Endodermal cell (in vitro differentiated cells): ENCODE data around the gene CAPSL. TPM values are rescaled to one million over a fixed set of nuclear protein-coding genes. Genes with fewer than 3 reads are reported as not detected.

Experiments used
- DNase-seq: peaks from one replicate; pipeline ENCODE4 v3.0.0-alpha.2; 2017
- H3K27ac ChIP-seq: 2 replicates; pipeline ENCODE4 v1.5.1; 2013; ENCODE audit warnings: mild to moderate bottlenecking, low read depth, low read length, moderate library complexity
- H3K27me3 ChIP-seq: 2 replicates; pipeline ENCODE4 v1.6.1; 2013; ENCODE audit warnings: mild to moderate bottlenecking, low read length, moderate library complexity; ENCODE audit not compliant: insufficient read depth, control insufficient read depth, poor library complexity, severe bottlenecking
- H3K36me3 ChIP-seq: 2 replicates; pipeline ENCODE4 v1.7.0; 2013; ENCODE audit warnings: mild to moderate bottlenecking, low read length, moderate library complexity; ENCODE audit not compliant: control insufficient read depth, insufficient read depth
- H3K4me1 ChIP-seq: one replicate; pipeline ENCODE4 v1.7.0; 2013; ENCODE audit warnings: low read length; ENCODE audit not compliant: control insufficient read depth, insufficient read depth
- H3K4me3 ChIP-seq: 2 replicates; pipeline ENCODE4 v1.5.1; 2013; ENCODE audit warnings: mild to moderate bottlenecking, low read length, moderate library complexity
- H3K9ac ChIP-seq: 2 replicates; pipeline ENCODE4 v1.6.1; 2013; ENCODE audit warnings: mild to moderate bottlenecking, low read length, moderate library complexity; ENCODE audit not compliant: poor library complexity, severe bottlenecking; ENCODE audit errors: extremely low read depth
- H3K9me3 ChIP-seq: 2 replicates; pipeline ENCODE4 v1.6.1; 2013; ENCODE audit warnings: mild to moderate bottlenecking, low read length, moderate library complexity; ENCODE audit not compliant: control insufficient read depth
- H3K27ac Mint-ChIP-seq: 2 replicates; pipeline ENCODE4 v1.8.0; 2020; ENCODE audit warnings: mixed read lengths
- H3K27me3 Mint-ChIP-seq: 2 replicates; pipeline ENCODE4 v1.8.0; 2021; ENCODE audit warnings: mild to moderate bottlenecking, mixed read lengths; ENCODE audit not compliant: insufficient read depth
- H3K36me3 Mint-ChIP-seq: 2 replicates; pipeline ENCODE4 v1.8.0; 2020; ENCODE audit warnings: low read depth, mixed read lengths
- H3K4me1 Mint-ChIP-seq: 2 replicates; pipeline ENCODE4 v1.8.0; 2020; ENCODE audit warnings: mixed read lengths
- H3K4me3 Mint-ChIP-seq: 2 replicates; pipeline ENCODE4 v1.8.0; 2020; ENCODE audit warnings: mild to moderate bottlenecking, moderate library complexity, mixed read lengths
- H3K9me3 Mint-ChIP-seq: 2 replicates; pipeline ENCODE4 v1.8.0; 2020; ENCODE audit warnings: mild to moderate bottlenecking, mixed read lengths
- WGBS, 2 experiments: methylation state at CpG; one replicate each; pipeline versions ENCODE4 v1.1.5 to v1.1.7; 2013; ENCODE audit warnings: missing lambda C conversion rate in 2 of 2, mixed read lengths in 1 of 2; ENCODE audit not compliant: insufficient coverage in 1 of 2, insufficient read length in 1 of 2; 5-methylcytosine and 5-hydroxymethylcytosine counted together
- total RNA-seq, 2 donors: library from RNA; stranded (reverse); fragmentation: NEBNext Ultra II Directional in 1 of 2; extraction: Animal tissue kit (Norgen Biotek cat#: 25700) in 1 of 2; gene quantifications; 2 replicates in 1 of 2; 3 replicates in 1 of 2; pipeline ENCODE4 v1.2.1, GENCODE V29; 2021
- TF ChIP-seq, protein P1 (sequence below): fragments of 200-600 bp; sonication (generic); conservative IDR thresholded peaks from 2 replicates; pipeline ENCODE4 v1.5.0; 2021; ENCODE audit warnings: antibody characterized with exemption, mild to moderate bottlenecking

CAPSL gene
- total RNA-seq, 2 donors from 2014 or later, result not detected

DNA sequence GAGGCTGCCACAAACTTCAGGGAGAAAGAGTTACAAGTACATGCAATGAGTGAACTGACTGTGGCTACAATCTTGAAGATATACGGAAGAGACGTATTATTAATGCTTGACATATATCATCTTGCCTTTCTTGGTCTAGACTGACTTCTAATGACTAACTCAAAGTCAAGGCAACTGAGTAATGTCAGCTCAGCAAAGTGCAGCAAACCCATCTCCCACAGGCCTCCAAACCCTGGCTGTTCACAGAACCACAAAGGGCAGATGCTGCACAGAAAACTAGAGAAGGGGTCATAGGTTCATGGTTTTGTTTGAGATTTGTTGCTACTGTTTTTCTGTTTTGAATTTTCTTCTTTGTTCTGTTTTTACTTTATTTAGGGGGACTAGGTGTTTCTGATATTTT lies 60.8 kb downstream of the CAPSL start:
- Histone ChIP-seq H3K4me1 (no peaks in the 10 kb centered on the region), H3K36me3 (no peaks in the 10 kb centered on the region), H3K27ac (no peak overlapping the region), H3K4me3 (no peak overlapping the region), H3K27me3 (no peaks in the 10 kb centered on the region), H3K9ac (no peak overlapping the region), H3K9me3 (no peaks in the 10 kb centered on the region)
- no peak for DNase-seq
- Mint-ChIP-seq H3K27me3 (peaks cover 4% of the 10 kb centered on the region), H3K4me1 (peaks cover 5% of the 10 kb centered on the region), H3K36me3 (no peaks in the 10 kb centered on the region), H3K4me3 (no peak overlapping the region), H3K9me3 (no peaks in the 10 kb centered on the region), H3K27ac (no peak overlapping the region)
- TF ChIP-seq, protein P1, sequence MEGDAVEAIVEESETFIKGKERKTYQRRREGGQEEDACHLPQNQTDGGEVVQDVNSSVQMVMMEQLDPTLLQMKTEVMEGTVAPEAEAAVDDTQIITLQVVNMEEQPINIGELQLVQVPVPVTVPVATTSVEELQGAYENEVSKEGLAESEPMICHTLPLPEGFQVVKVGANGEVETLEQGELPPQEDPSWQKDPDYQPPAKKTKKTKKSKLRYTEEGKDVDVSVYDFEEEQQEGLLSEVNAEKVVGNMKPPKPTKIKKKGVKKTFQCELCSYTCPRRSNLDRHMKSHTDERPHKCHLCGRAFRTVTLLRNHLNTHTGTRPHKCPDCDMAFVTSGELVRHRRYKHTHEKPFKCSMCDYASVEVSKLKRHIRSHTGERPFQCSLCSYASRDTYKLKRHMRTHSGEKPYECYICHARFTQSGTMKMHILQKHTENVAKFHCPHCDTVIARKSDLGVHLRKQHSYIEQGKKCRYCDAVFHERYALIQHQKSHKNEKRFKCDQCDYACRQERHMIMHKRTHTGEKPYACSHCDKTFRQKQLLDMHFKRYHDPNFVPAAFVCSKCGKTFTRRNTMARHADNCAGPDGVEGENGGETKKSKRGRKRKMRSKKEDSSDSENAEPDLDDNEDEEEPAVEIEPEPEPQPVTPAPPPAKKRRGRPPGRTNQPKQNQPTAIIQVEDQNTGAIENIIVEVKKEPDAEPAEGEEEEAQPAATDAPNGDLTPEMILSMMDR, result no peak
- 79 to 90% methylated on average over 2 of the region's 2 CpGs for WGBS, 2 experiments

DNA sequence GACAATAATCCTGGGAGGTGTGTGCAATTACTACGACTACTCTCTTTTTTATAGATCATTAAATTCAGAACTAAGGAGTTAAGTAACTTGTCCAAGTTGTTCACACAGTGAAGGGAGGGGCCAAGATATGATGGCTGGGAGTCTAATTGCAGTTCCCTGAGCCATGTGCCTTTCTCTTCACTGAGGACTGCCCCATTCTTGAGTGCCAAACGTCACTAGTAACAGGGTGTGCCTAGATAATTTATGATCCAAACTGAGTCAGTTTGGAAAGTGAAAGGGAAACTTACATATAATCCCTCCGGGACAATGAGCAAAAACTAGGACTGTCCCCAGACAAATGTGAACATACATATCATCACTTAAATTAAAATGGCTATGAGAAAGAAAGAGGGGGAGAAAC lies 61.5 kb downstream of the CAPSL start:
- Histone ChIP-seq H3K4me3 (no peak overlapping the region), H3K9me3 (no peaks in the 10 kb centered on the region), H3K9ac (no peak overlapping the region), H3K4me1 (no peaks in the 10 kb centered on the region), H3K27me3 (no peaks in the 10 kb centered on the region), H3K36me3 (no peaks in the 10 kb centered on the region), H3K27ac (no peak overlapping the region)
- 75% methylated on average over 3 of the region's 3 CpGs; no CpG with 5 or more reads in 1 of the 2 experiments for WGBS, 2 experiments
- Mint-ChIP-seq H3K4me3 (no peak overlapping the region), H3K27me3 (peaks cover 4% of the 10 kb centered on the region), H3K4me1 (peaks cover 5% of the 10 kb centered on the region), H3K9me3 (no peaks in the 10 kb centered on the region), H3K27ac (no peak overlapping the region), H3K36me3 (no peaks in the 10 kb centered on the region)
- no peak for DNase-seq
- TF ChIP-seq, protein P1, result no peak

DNA sequence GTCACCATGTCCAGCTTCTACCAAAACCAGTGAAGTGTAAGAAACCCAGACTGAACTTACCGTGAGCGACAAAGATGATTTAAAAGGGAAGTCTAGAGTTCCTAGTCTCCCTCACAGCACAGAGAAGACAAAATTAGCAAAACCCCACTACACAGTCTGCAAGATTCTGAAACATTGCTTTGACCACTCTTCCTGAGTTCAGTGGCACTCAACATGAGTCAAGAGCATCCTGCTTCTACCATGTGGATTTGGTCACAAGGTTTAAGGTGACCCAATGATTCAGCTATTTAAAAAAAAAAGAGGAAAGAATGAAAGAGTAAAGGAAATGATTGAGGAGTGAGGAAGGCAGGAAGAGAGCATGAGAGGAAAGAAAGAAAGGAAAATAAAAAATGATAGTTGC lies 62.0 kb downstream of the CAPSL start:
- H3K4me3 ChIP-seq, result no peak overlapping the region
- no peak overlapping the region for H3K27ac Mint-ChIP-seq
- H3K4me1 ChIP-seq, result no peaks in the 10 kb centered on the region
- DNase-seq, result no peak
- H3K9me3 ChIP-seq, result no peaks in the 10 kb centered on the region
- TF ChIP-seq, protein P1, result no peak
- peaks cover 5% of the 10 kb centered on the region for H3K4me1 Mint-ChIP-seq
- no peak overlapping the region for H3K4me3 Mint-ChIP-seq
- no peaks in the 10 kb centered on the region for H3K9me3 Mint-ChIP-seq
- H3K27me3 ChIP-seq, result no peaks in the 10 kb centered on the region
- H3K9ac ChIP-seq, result no peak overlapping the region
- no peaks in the 10 kb centered on the region for H3K36me3 ChIP-seq
- no peak overlapping the region for H3K27ac ChIP-seq
- WGBS, 2 experiments, result 100% methylated on average over 2 of the region's 2 CpGs; no CpG with 5 or more reads in 1 of the 2 experiments
- no peaks in the 10 kb centered on the region for H3K36me3 Mint-ChIP-seq
- peaks cover 4% of the 10 kb centered on the region for H3K27me3 Mint-ChIP-seq
